C4-2B (cell line): ENCODE data around the gene KIF27.

Source experiments
- ZFX ChIP-seq: fragments of 450-650 bp; IDR thresholded peaks from 2 replicates; pipeline ENCODE4 v1.6.1; 2017
- TF ChIP-seq, protein P1 (sequence below): fragments of 450-650 bp; conservative IDR thresholded peaks from 2 replicates; pipeline ENCODE4 v1.5.1; 2017; ENCODE audit warnings: mild to moderate bottlenecking

DNA sequence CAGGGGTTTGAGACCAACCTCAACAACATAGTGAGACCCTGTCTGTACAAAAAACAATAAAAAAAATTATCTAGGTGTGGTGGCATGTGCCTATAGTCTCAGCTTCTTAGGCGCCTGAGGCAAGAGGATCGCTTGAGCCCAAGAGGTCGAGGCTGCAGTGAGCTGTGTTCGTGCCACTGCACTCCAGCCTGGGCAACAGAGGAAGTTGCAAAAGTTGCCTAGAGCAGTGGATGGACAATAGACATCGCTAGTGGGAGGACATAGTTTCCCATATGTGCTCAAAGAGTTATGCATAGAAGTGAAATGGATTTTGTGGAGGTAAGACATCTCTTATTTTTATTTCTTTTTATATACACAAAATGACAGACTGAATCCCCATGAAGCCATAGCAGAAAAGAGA is 39.8 kb upstream of the KIF27 start:
- TF ChIP-seq, protein P1, sequence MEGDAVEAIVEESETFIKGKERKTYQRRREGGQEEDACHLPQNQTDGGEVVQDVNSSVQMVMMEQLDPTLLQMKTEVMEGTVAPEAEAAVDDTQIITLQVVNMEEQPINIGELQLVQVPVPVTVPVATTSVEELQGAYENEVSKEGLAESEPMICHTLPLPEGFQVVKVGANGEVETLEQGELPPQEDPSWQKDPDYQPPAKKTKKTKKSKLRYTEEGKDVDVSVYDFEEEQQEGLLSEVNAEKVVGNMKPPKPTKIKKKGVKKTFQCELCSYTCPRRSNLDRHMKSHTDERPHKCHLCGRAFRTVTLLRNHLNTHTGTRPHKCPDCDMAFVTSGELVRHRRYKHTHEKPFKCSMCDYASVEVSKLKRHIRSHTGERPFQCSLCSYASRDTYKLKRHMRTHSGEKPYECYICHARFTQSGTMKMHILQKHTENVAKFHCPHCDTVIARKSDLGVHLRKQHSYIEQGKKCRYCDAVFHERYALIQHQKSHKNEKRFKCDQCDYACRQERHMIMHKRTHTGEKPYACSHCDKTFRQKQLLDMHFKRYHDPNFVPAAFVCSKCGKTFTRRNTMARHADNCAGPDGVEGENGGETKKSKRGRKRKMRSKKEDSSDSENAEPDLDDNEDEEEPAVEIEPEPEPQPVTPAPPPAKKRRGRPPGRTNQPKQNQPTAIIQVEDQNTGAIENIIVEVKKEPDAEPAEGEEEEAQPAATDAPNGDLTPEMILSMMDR: no peak
- TF ChIP-seq ZFX: no peak
